GM06990 (cell line): ENCODE measurements around the gene TM9SF1.

Experiments used
- DNase-seq: peaks from one replicate; pipeline ENCODE4 v3.0.0-alpha.2; 2011; ENCODE audit not compliant: insufficient read length; ENCODE audit errors: extremely low read depth
- H3K27me3 ChIP-seq: replicated peaks from 2 replicates; pipeline ENCODE4 v1.6.0; 2011; ENCODE audit warnings: low read length; ENCODE audit not compliant: control insufficient read depth, insufficient read depth
- H3K36me3 ChIP-seq: 2 replicates; pipeline ENCODE4 v1.5.1; 2011; ENCODE audit warnings: low read length; ENCODE audit not compliant: control insufficient read depth, insufficient read depth
- H3K4me3 ChIP-seq: replicated peaks from 2 replicates; pipeline ENCODE4 v1.5.1; 2011; ENCODE audit warnings: low read depth, mild to moderate bottlenecking, control low read depth, low read length
- CTCF ChIP-seq: IDR thresholded peaks from 2 replicates; pipeline ENCODE4 v1.5.1; 2011; ENCODE audit warnings: low read length, control low read depth, mild to moderate bottlenecking, inconsistent platforms; ENCODE audit not compliant: insufficient read depth, poor library complexity, severe bottlenecking

Gene TM9SF1

GRCh38 chr14:24149302-24149969 is 45.8 kb downstream of the TM9SF1 start:
- no peak for TF ChIP-seq CTCF
- Histone ChIP-seq H3K27me3 (no peaks in the 10 kb centered on the region), H3K4me3 (no peak overlapping the region), H3K36me3 (peaks cover 31% of the 10 kb centered on the region)
- DNase-seq = no peak

GRCh38 chr14:24147761-24148428 is 47.3 kb downstream of the TM9SF1 start:
- Histone ChIP-seq H3K4me3 (peak overlapping the region; percentile 100), H3K27me3 (no peaks in the 10 kb centered on the region), H3K36me3 (peaks cover 39% of the 10 kb centered on the region)
- no peak for TF ChIP-seq CTCF
- DNase-seq = no peak

- no peaks in the 10 kb centered on the region for H3K27me3 ChIP-seq
- DNase-seq = peak; percentile 93
- peak within 1 kb of the TSS; percentile 100 for H3K4me3 ChIP-seq
- H3K36me3 ChIP-seq = peaks cover 37% of the 10 kb centered on the region
- no peak for TF ChIP-seq CTCF
These were observed 48.1 kb downstream of the TM9SF1 start, which contains the start of gene RNF31 for GRCh38 chr14:24146978-24147760. Gene RNF31 (plus strand): TSS chr14:24147498. CDS start chr14:24147699, 201 bp downstream.

- peak; percentile 95 for DNase-seq
- peaks cover 32% of the 10 kb centered on the region for H3K36me3 ChIP-seq
- H3K4me3 ChIP-seq = peak within 1 kb of the TSS; percentile 100
- H3K27me3 ChIP-seq = no peaks in the 10 kb centered on the region
- TF ChIP-seq CTCF = no peak
These were observed 48.7 kb downstream of the TM9SF1 start, which contains the start of gene PSME2 for GRCh38 chr14:24146453-24146977. Gene PSME2 (minus strand): TSS chr14:24146610. CDS start chr14:24146581, 29 bp downstream.

- DNase-seq = no peak
- Histone ChIP-seq H3K27me3 (no peaks in the 10 kb centered on the region), H3K36me3 (peaks cover 26% of the 10 kb centered on the region), H3K4me3 (peak overlapping the region; percentile 100)
- no peak for TF ChIP-seq CTCF
These were observed 49.4 kb downstream of the TM9SF1 start for GRCh38 chr14:24145690-24146452.
